BLaER1 treated with 17β-estradiol and CSF1 and Interleukin-3, amounts not matched to agents 10 nM and 100 nM (cell line): ENCODE measurements around the gene TREML4.

Source experiments
- H3K27ac ChIP-seq, 11 experiments: shearing (Covaris generic); formaldehyde crosslinking; 2 replicates each; pipeline ENCODE4 v1.8.1; 2022
- H3K27me3 ChIP-seq, 11 experiments: shearing (Covaris generic); formaldehyde crosslinking; 2 replicates each; pipeline ENCODE4 v1.8.1; 2022
- H3K36me3 ChIP-seq, 11 experiments: shearing (Covaris generic); formaldehyde crosslinking; 2 replicates each; pipeline ENCODE4 v1.8.1; 2022
- H3K4me1 ChIP-seq, 10 experiments: shearing (Covaris generic); formaldehyde crosslinking; 2 replicates each; pipeline ENCODE4 v1.8.1; 2022
- H3K4me2 ChIP-seq, 11 experiments: shearing (Covaris generic); formaldehyde crosslinking; 2 replicates each; pipeline ENCODE4 v1.8.1; 2022
- H3K4me3 ChIP-seq, 10 experiments: shearing (Covaris generic); formaldehyde crosslinking; 2 replicates each; pipeline ENCODE4 v1.8.1; 2022
- H3K9ac ChIP-seq, 11 experiments: shearing (Covaris generic); formaldehyde crosslinking; 2 replicates each; pipeline ENCODE4 v1.8.1; 2022
- H3K9me3 ChIP-seq, 11 experiments: shearing (Covaris generic); formaldehyde crosslinking; replicated peaks in 1 of 11; 2 replicates each; pipeline ENCODE4 v1.8.1; 2022
- H4K20me1 ChIP-seq, 11 experiments: shearing (Covaris generic); formaldehyde crosslinking; 2 replicates each; pipeline ENCODE4 v1.8.1; 2022
- Cebpa-rat ChIP-seq, 11 experiments: shearing (Covaris generic); IDR thresholded peaks; 2 replicates each; pipeline ENCODE4 v1.8.1; 2022

The TREML4 gene

DNA sequence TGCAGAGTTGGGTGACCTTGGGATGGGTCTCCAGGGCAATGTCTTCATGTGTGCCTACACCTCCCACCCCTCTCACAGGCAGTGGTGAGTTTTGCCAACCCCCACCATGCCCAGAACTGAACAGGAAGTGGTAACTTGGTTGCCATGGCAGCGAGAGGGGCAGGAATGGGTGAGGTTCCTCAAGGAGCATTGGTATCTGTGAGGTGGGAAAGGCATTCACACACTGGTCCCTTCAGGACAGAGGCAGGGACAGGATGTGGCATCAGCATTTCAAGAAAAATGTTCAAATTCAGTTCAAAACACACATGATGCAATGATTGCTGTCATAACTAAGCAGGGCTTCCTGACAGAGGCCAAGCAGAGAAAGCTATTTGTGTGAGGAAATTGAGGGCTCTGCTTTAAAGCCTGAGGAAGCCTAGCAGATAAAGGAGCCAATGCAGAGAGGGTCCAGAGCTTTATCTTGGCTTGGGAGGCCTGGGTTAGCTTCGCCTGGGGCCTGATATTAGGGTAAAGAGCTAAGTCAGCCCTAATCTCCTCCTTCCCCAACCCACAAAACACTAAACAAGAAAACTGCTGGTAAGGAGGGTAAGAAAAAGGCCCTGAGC lies 27.8 kb upstream of the TREML4 start:
- peak in 9 of 11 experiments; percentile 82 to 96 (median 89); a peak in 17 of 22 replicates for TF ChIP-seq Cebpa-rat (IDR thresholded peaks at IDR 0.05)
- H3K27me3 ChIP-seq: no peaks in the 10 kb centered on the region
- peak overlapping the region; percentile 66 to 88 (median 85) for H3K9ac ChIP-seq
- peak overlapping the region in 9 of 10 experiments; percentile 18 to 68 (median 55); a peak in 15 of 20 replicates for H3K4me3 ChIP-seq
- H4K20me1 ChIP-seq: no peaks in the 10 kb centered on the region
- H3K36me3 ChIP-seq: peaks cover 0 to 32% (median 15%) of the 10 kb centered on the region in 11 experiments; a peak in 13 of 22 replicates
- H3K4me2 ChIP-seq: peak overlapping the region; percentile 81 to 98 (median 93)
- peaks cover 0 to 25% (median 0%) of the 10 kb centered on the region in 11 experiments; a peak in 6 of 22 replicates for H3K9me3 ChIP-seq
- peak overlapping the region; percentile 78 to 98 (median 96) for H3K27ac ChIP-seq
- peaks cover 35 to 85% (median 56%) of the 10 kb centered on the region in 10 experiments for H3K4me1 ChIP-seq

DNA sequence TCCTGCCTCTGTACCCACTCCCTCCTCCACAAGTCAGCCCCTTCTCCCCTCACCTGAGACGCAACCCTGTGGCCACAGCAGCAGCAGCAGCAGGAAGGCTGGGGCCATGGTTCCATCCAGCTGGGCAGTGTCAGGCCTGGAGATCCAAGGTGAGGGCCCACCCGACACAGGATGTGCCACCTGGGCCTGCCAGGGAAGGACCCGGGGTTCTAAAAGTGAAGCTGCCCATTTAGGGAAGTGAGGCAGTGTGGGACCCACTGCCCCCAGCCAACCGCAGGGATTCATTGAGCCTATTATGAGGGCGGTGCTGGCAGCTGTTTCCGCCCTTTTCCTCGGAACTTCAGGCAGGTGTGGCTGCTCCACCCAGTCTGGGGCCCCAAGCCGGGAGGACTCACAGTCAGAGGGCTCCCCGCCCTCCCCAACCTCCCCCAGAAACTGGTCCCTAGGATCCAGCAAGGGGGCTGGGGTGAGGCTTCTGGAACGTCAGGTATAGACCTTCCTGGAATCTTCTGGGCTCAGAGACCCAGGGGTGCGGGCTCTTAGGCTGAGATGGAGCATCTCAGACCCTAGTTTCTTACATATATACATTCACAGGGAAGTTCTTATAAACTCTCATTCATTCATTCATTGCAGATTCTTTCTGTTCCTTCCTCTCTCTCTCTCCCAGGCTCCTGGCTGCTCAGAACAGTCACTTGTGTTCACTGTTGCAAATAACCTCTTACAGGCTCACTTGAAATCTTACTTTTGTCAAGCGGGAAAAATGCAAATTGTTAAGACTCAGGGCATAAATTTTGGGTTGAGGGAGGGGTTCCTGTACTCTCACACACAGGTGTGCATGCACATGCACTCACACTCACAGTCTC lies 27.0 kb upstream of the TREML4 start, which contains the start of gene TREML2:
TREML2 (minus strand) TSS at position 249 of the 863 bp plus-strand sequence; CDS start at position 108, 141 bp downstream.
- Histone ChIP-seq H3K36me3 (peaks cover 0 to 25% (median 14%) of the 10 kb centered on the region in 11 experiments; a peak in 13 of 22 replicates), H3K9me3 (peaks cover 0 to 33% (median 0%) of the 10 kb centered on the region in 11 experiments; a peak in 6 of 22 replicates), H3K27ac (peak within 1 kb of the TSS; percentile 78 to 98 (median 96)), H3K4me3 (peak within 1 kb of the TSS in 9 of 10 experiments; percentile 18 to 68 (median 55); a peak in 15 of 20 replicates), H3K4me1 (peaks cover 35 to 79% (median 56%) of the 10 kb centered on the region in 10 experiments), H3K27me3 (no peaks in the 10 kb centered on the region), H3K4me2 (peak within 1 kb of the TSS; percentile 81 to 98 (median 93)), H4K20me1 (no peaks in the 10 kb centered on the region), H3K9ac (peak within 1 kb of the TSS; percentile 66 to 88 (median 85))
- TF ChIP-seq Cebpa-rat (IDR thresholded peaks at IDR 0.05): no peak

DNA sequence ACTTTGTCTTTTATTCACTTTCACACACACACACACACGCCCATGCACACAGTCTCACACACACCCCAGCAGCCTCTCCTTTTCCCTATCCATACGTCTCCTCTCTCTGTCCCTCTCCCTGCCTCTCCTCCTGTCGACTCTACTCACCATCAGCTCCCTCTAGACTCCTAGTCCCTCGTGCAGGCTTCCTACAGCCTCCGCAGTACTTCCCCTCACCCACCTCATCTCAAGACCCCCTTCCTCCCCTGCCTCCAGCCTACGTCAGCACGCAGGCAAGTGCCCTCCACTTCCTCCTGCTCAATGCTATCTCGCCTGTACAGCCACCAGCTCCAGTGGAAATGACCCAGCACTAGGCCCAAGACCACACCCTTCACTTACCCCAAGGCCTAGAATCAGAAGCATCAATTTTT lies 26.4 kb upstream of the TREML4 start:
- H3K9me3 ChIP-seq: peaks cover 0 to 39% (median 1%) of the 10 kb centered on the region in 11 experiments; a peak in 8 of 22 replicates
- peaks cover 0 to 19% (median 11%) of the 10 kb centered on the region in 11 experiments; a peak in 13 of 22 replicates for H3K36me3 ChIP-seq
- peak overlapping the region; percentile 81 to 98 (median 93) for H3K4me2 ChIP-seq
- H3K9ac ChIP-seq: peak overlapping the region in 10 of 11 experiments; percentile 77 to 88 (median 85); a peak in 19 of 22 replicates
- no peaks in the 10 kb centered on the region for H3K27me3 ChIP-seq
- no peaks in the 10 kb centered on the region for H4K20me1 ChIP-seq
- TF ChIP-seq Cebpa-rat (IDR thresholded peaks at IDR 0.05): no peak
- H3K4me1 ChIP-seq: peaks cover 35 to 73% (median 56%) of the 10 kb centered on the region in 10 experiments
- H3K4me3 ChIP-seq: peak overlapping the region in 6 of 10 experiments; percentile 54 to 68 (median 60); a peak in 10 of 20 replicates
- peak overlapping the region; percentile 78 to 98 (median 96); a peak in 21 of 22 replicates for H3K27ac ChIP-seq

DNA sequence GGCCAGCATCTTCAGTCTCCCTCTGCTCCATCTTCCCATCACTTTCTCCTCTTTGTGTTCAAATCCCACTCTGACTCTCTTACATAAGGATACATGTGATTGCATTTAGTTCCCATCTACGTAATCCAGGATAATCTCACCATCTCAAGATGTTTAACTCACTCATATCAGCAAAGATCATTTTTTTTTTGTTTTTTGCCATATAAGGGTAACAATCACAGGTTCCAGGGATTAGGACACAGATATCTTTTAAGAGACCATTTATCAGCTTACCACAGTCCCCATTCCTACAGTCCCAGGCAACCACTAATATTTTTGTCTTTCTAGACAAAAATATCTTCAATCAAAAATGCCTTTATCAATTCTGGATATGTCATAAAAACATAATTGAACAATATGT lies 24.0 kb upstream of the TREML4 start:
- TF ChIP-seq Cebpa-rat (IDR thresholded peaks at IDR 0.05): no peak
- H4K20me1 ChIP-seq: no peaks in the 10 kb centered on the region

DNA sequence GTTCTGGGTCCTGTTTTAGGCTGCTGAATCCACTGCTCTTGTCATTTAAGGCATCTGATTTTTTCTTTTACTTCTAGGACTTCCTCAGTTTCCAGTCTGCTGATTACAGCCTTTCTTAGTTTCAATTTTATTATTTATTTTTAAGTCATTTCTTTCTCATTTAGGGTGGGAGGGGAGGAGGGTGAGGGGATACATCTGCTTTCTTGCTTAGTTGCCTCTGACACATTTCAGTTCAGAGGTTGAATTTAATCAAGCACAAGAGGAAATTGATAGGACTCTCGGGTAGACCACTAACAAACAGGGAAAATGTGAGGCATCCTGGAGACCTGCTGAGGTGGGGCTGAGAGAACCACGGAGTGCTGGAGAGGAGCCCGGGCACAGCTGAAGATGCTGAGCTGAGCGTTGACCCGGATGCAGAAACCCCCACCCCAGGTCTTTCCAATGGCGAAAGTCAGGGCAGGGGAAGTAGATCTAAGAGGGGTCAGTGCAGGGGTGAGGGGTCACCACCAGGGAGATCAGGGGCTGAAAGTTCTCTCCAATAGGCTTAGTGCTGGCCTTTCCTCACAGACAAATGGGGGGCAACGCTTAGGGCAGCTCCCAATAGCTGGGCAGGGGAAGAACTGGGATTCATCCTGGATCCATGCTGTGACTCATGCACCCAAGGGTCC lies 19.6 kb upstream of the TREML4 start:
- H3K27ac ChIP-seq: peak overlapping the region in 10 of 11 experiments; percentile 0 to 81 (median 64); a peak in 17 of 22 replicates
- H3K9me3 ChIP-seq: peaks cover 5 to 52% (median 15%) of the 10 kb centered on the region in 11 experiments; a peak in 15 of 22 replicates
- TF ChIP-seq Cebpa-rat (IDR thresholded peaks at IDR 0.05): no peak
- H4K20me1 ChIP-seq: no peaks in the 10 kb centered on the region
- peaks cover 27 to 42% (median 32%) of the 10 kb centered on the region in 10 experiments for H3K4me1 ChIP-seq
- H3K36me3 ChIP-seq: no peaks in the 10 kb centered on the region
- peak overlapping the region; percentile 21 to 89 (median 75) for H3K4me2 ChIP-seq
- H3K9ac ChIP-seq: peak overlapping the region in 8 of 11 experiments; percentile 3 to 58 (median 32); a peak in 8 of 22 replicates
- no peaks in the 10 kb centered on the region for H3K27me3 ChIP-seq
- H3K4me3 ChIP-seq: peak overlapping the region in 6 of 10 experiments; percentile 8 to 50 (median 28); a peak in 9 of 20 replicates

More for the DNA sequence above, 24.0 kb upstream of the TREML4 start:
- Histone ChIP-seq H3K4me1 (peaks cover 45 to 65% (median 58%) of the 10 kb centered on the region in 10 experiments), H3K27ac (no peak overlapping the region), H3K27me3 (no peaks in the 10 kb centered on the region), H3K4me2 (no peak overlapping the region), H3K4me3 (no peak overlapping the region), H3K9ac (no peak overlapping the region), H3K36me3 (no peaks in the 10 kb centered on the region), H3K9me3 (peaks cover 5 to 48% (median 13%) of the 10 kb centered on the region in 11 experiments; a peak in 14 of 22 replicates)

DNA sequence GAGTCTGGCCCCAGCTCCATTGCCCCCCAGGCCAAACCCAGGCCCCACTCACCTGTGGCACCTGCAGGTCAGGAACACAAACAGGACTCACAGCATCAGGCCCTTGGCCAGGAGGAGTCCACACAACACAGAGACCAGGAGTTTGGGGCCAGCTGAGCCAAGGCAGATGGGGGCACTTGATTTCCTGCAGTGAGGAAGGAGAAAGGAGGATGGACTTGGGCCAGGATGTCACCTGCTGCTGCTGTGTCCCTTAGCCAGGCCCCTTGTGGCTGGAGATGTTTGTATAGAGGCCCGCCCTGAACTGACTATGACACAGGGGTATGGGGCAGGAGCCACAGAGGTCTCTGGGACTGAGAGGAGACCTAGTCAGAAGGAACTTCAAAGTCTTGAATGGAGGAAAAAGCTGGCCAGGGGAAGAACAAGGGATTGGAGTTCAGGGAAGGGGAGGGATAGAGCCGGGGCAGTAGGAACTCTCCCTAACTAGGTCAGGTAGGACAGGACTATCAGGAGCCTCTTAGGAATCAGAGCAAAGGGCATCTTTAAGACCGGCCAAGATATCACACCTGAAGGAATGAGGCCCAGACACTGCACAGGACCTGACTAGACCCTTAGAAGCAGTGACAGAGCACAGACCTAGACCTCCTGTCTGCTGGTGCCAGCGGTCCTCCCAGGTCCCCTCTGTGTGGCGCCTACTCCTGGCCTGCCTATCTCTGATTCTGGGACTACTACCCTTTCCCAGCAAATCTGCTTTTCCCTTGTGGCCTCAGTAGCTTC lies 18.4 kb upstream of the TREML4 start:
- TF ChIP-seq Cebpa-rat (IDR thresholded peaks at IDR 0.05): no peak
- H3K4me1 ChIP-seq: peaks cover 27 to 39% (median 32%) of the 10 kb centered on the region in 10 experiments
- H3K27ac ChIP-seq: peak overlapping the region in 9 of 11 experiments; percentile 28 to 81 (median 69); a peak in 15 of 22 replicates
- no peaks in the 10 kb centered on the region for H4K20me1 ChIP-seq
- H3K4me2 ChIP-seq: peak overlapping the region; percentile 44 to 89 (median 75)
- H3K27me3 ChIP-seq: no peaks in the 10 kb centered on the region
- peaks cover 16 to 52% (median 23%) of the 10 kb centered on the region in 11 experiments for H3K9me3 ChIP-seq
- H3K36me3 ChIP-seq: peaks cover 0 to 9% (median 0%) of the 10 kb centered on the region in 11 experiments; a peak in 3 of 22 replicates
- peak overlapping the region in 3 of 10 experiments; percentile 20 to 39 (median 23); a peak in 4 of 20 replicates for H3K4me3 ChIP-seq
- H3K9ac ChIP-seq: peak overlapping the region in 5 of 11 experiments; percentile 17 to 58 (median 19); a peak in 3 of 22 replicates

DNA sequence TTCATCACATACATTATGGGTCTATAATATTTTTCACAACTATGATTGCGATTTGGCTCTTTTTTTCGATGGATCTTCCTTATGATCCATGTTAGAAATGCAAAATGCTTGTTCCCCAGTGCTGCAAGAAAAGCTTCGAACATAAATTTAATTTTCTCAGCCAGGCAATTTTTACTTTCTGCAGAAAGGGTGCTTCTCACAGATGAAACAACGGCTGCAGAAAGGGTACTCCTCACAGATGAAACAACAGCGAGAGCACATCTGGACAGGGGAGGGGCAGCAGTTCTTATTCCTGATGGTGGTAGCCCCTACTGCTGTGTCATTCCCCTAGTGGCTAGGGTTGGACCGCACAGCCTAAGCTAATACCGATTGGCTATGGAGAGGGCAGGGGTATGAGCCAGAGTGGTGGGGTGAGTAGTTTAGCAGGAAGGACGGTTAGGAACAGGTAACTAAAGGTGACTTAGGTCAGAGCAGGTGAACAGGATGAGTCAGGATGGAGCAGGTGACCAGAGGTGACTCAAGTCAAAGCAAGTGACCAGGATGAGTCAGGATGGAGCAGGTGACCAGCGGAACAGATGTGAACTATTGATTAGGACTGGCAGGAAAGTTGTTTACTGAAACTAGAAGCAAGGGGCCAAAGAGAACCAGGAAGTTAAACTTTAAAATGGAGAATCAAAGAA lies 13.4 kb upstream of the TREML4 start:
- no peak for TF ChIP-seq Cebpa-rat (IDR thresholded peaks at IDR 0.05)
- no peak overlapping the region for H3K4me2 ChIP-seq
- H3K27me3 ChIP-seq: no peaks in the 10 kb centered on the region

More for the DNA sequence above, 13.4 kb upstream of the TREML4 start:
- Histone ChIP-seq H3K27ac (no peak overlapping the region), H3K36me3 (peaks cover 0 to 15% (median 0%) of the 10 kb centered on the region in 11 experiments; a peak in 4 of 22 replicates), H3K4me1 (peaks cover 8 to 16% (median 12%) of the 10 kb centered on the region in 10 experiments), H3K9me3 (peaks cover 22 to 44% (median 29%) of the 10 kb centered on the region in 11 experiments), H3K9ac (no peak overlapping the region), H3K4me3 (no peak overlapping the region; a peak in 1 of 20 replicates), H4K20me1 (no peaks in the 10 kb centered on the region)
